Measurements from ENCODE around the gene GALNT2. TPM values are rescaled to one million over a fixed set of nuclear protein-coding genes. Genes with fewer than 3 reads are reported as not detected.

GALNT2 gene
- total and polyA plus RNA-seq, 10 of the 15 experiments (the other 5 are each of a cell fraction or from before 2014, with no cell fraction given), result 0.52 to 27.7 (median 16.3) TPM

- RAD21 ChIA-PET (ENCODE audit: unreplicated experiment), result no interaction called here
- intact Hi-C loops (cut with micrococcal nuclease; ENCODE audit: unreplicated experiment) (loop anchor here (10.0 kb wide), 1 partner anchor 1064 kb away; no protein-coding TSS in a partner anchor), in situ Hi-C loops (cut with MboI) (no loop called here)
- no TSS peak for BruUV-seq (replicated peaks)
- Histone ChIP-seq H3K4me1 (ENCODE audit: control insufficient read depth, insufficient read depth, low read length) (no peaks in the 10 kb centered on the region), H3K4me2 (ENCODE audit: control insufficient read depth, insufficient read depth) (no peak overlapping the region), H3K4me3 (no peak overlapping the region), H3K9me3 (replicated peaks; ENCODE audit: control insufficient read depth, insufficient read depth, low read length) (no peaks in the 10 kb centered on the region), H3K27me3 (replicated peaks in 1 of 2; ENCODE audit: control insufficient read depth in 2 of 2, insufficient read depth in 2 of 2, low read length in 1 of 2) (peaks cover 0 to 1% of the 10 kb centered on the region in 2 experiments; a peak in 1 of 4 replicates), H3K36me3 (ENCODE audit: control insufficient read depth in 2 of 2, insufficient read depth in 2 of 2, low read length in 1 of 2) (no peaks in the 10 kb centered on the region), H2AFZ (ENCODE audit: control insufficient read depth, low read depth, low read length) (no peak overlapping the region), H3K79me2 (ENCODE audit: control insufficient read depth, insufficient read depth, low read length) (no peaks in the 10 kb centered on the region), H4K20me1 (ENCODE audit: control insufficient read depth, insufficient read depth) (no peaks in the 10 kb centered on the region), H3K27ac (ENCODE audit: control insufficient read depth, insufficient read depth) (no peak overlapping the region), H3K9ac (ENCODE audit: control insufficient read depth, insufficient read depth, low read length) (no peak overlapping the region)
- ATAC-seq (no peak), DNase-seq (ENCODE audit: low read depth, low spot score) (no peak), FAIRE-seq (no peak)
- SMC1A ChIA-PET (ENCODE audit: uncharacterized antibody, unreplicated experiment), result no interaction called here
- no peak for TF ChIP-seq SUPT20H (IDR thresholded peaks at IDR 0.05; ENCODE audit: borderline replicate concordance, control insufficient read depth, low read depth, low read length)
- no peak for TF ChIP-seq BCLAF1 (IDR thresholded peaks at IDR 0.05)
- WGBS (ENCODE audit: insufficient coverage, insufficient replicate concordance, low lambda C conversion rate, missing lambda C conversion rate), result 49% methylated on average over 17 of the region's 17 CpGs
- CTCF ChIA-PET, result no interaction called here
- POLR2A ChIA-PET, result no interaction called here
Observed at GRCh38 chr1:230319014-230319747, 252.1 kb downstream of the GALNT2 start.

- Histone ChIP-seq H2AFZ (ENCODE audit: control insufficient read depth, low read depth, low read length) (no peak overlapping the region), H3K36me3 (ENCODE audit: control insufficient read depth in 2 of 2, insufficient read depth in 2 of 2, low read length in 1 of 2) (no peaks in the 10 kb centered on the region), H3K4me2 (ENCODE audit: control insufficient read depth, insufficient read depth) (no peak overlapping the region), H3K9me3 (replicated peaks; ENCODE audit: control insufficient read depth, insufficient read depth, low read length) (no peaks in the 10 kb centered on the region), H3K4me3 (no peak overlapping the region), H3K4me1 (ENCODE audit: control insufficient read depth, insufficient read depth, low read length) (no peaks in the 10 kb centered on the region), H3K27me3 (replicated peaks in 1 of 2; ENCODE audit: control insufficient read depth in 2 of 2, insufficient read depth in 2 of 2, low read length in 1 of 2) (peaks cover 0 to 1% of the 10 kb centered on the region in 2 experiments; a peak in 1 of 4 replicates), H3K27ac (ENCODE audit: control insufficient read depth, insufficient read depth) (no peak overlapping the region), H4K20me1 (ENCODE audit: control insufficient read depth, insufficient read depth) (no peaks in the 10 kb centered on the region), H3K9ac (ENCODE audit: control insufficient read depth, insufficient read depth, low read length) (no peak overlapping the region), H3K79me2 (ENCODE audit: control insufficient read depth, insufficient read depth, low read length) (no peaks in the 10 kb centered on the region)
- ChIA-PET CTCF (no interaction called here), SMC1A (ENCODE audit: uncharacterized antibody, unreplicated experiment) (no interaction called here), POLR2A (no interaction called here), RAD21 (ENCODE audit: unreplicated experiment) (no interaction called here)
- intact Hi-C loops (cut with micrococcal nuclease; ENCODE audit: unreplicated experiment), result no loop called here
- FAIRE-seq (no peak), DNase-seq (ENCODE audit: low read depth, low spot score) (no peak), ATAC-seq (no peak)
- in situ Hi-C loops (cut with MboI), result no loop called here
- BruUV-seq (replicated peaks), result no TSS peak
- whole genome bisulfite sequencing (ENCODE audit: insufficient coverage, insufficient replicate concordance, low lambda C conversion rate, missing lambda C conversion rate), result 17% methylated on average over 4 of the region's 4 CpGs
- TF ChIP-seq SIN3A (IDR thresholded peaks at IDR 0.05; ENCODE audit: low read depth, low read length), result no peak
- TF ChIP-seq RCOR1 (conservative IDR thresholded peaks at IDR 0.05; ENCODE audit: low read depth, low read length), result no peak
- TF ChIP-seq PAX5 (IDR thresholded peaks at IDR 0.05; ENCODE audit: borderline replicate concordance, low read depth, low read length), result no peak
- no peak for TF ChIP-seq SUZ12 (IDR thresholded peaks at IDR 0.05; ENCODE audit: unreplicated experiment)
- TF ChIP-seq JUND (IDR thresholded peaks at IDR 0.05; ENCODE audit: low read depth, low read length), result no peak
- no peak for TF ChIP-seq IRF5 (IDR thresholded peaks at IDR 0.05; ENCODE audit: borderline replicate concordance)
- no peak for TF ChIP-seq CBX3 (IDR thresholded peaks at IDR 0.05; ENCODE audit: borderline replicate concordance, low read depth)
Observed at GRCh38 chr1:230320804-230321203, 253.8 kb downstream of the GALNT2 start.
